HG03342 (cell line): ENCODE data around the gene TBC1D21.
"Not testable (repeated sequence)": the region's sequence is repeated elsewhere in the genome, so short reads cannot be mapped to it uniquely, and the experiment has no call there.

Experiments
- ATAC-seq: cut with Tn5 transposase; IDR thresholded peaks from one replicate; pipeline ENCODE4 v1.9.1; 2021; ENCODE audit warnings: mild to moderate bottlenecking, moderate library complexity; ENCODE audit not compliant: unreplicated experiment

Gene TBC1D21

DNA sequence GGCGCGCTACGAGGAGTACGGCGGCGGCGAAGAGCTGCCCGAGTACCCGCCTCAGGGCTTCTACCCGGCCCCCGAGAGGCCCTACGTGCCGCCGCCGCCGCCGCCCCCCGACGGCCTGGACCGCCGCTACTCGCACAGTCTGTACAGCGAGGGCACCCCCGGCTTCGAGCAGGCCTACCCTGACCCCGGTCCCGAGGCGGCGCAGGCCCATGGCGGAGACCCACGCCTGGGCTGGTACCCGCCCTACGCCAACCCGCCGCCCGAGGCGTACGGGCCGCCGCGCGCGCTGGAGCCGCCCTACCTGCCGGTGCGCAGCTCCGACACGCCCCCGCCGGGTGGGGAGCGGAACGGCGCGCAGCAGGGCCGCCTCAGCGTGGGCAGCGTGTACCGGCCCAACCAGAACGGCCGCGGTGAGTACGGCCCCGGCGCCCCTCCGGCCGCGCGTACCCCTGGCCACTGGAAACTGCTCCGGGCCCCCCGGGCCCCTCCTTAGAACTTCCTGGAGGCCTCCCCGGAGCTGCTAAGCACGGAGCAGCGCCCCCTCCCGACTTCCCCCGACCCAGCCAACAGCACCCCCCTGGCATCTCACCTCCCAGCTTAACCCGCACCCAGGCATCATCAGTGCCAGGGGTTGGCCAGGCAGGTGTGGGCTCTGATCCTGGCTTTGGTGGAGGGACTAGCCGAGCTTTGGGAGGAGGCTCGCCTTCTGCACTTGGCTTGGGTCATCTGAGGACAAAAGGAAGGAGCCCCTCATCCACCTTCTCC, 54.3 kb downstream of the TBC1D21 start:
- ATAC-seq, result no peak

DNA sequence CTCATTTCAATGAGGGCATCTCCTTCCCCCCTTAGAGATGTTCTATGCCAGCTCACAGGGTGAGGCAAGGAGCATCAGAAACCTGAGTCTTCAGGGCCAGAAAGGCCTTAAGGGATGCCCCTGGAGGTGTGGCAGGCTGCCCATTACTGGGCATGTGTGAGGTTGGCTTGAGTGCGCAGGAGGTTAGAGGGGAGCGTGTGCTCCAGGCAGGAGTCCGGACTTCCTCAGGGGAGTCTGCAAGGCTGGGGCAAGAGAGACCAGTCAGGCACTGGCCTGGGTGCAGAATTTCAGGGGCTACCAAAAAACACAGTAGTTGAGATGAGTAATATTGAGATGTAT, 54.8 kb downstream of the TBC1D21 start:
- no peak for ATAC-seq

DNA sequence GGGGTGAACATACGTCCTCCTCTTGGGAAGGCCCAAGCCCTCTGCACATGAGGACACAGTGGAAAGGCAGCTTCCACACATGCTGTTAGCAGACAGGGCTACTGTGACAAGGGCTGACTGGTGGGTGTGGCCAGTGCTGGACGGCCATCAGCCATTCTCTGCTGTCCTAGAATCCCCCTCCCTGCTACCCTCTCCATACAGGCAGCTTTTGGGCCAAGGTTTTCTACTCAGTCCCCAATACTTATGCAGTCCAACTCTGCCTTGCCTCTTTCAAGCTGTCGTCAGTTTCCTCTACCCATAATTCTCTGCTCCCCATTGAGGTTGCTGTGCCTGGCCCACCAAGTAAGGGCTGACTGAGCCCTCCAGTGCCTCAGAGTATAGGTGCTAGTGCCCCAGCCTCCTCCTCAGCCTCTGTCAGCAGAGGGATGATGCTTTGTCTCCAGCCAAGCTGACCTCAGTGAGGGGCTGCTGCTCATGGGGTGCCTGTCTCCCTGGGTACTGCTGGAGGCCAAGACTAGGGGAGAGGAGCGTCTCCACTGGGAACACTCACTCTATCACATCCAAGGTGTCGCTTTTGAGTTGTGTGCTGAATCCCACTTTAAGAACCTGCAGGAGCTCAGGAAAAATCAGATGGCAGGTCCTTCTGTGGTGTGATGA, 55.7 kb downstream of the TBC1D21 start:
- ATAC-seq, result no peak

DNA sequence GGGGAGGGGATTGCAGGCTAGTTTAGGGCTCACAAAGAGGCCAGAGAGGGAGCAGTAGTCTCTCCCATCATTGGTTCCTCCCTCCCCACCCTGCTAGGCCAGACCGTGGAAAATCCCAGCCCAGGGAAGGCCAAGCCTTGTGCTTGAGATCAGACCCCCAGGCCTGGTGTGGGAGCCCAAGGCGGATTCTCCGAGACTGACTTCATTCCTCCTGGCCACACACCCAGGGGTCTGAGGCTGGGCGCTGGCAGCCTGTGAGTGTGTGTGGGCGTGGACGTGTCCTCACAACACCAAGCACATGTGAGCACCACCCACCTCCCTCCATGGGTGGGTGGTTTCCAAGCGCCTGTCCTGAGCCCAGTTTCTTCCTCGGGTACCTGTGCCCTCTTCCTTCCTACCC, 57.0 kb downstream of the TBC1D21 start:
- no peak for ATAC-seq

DNA sequence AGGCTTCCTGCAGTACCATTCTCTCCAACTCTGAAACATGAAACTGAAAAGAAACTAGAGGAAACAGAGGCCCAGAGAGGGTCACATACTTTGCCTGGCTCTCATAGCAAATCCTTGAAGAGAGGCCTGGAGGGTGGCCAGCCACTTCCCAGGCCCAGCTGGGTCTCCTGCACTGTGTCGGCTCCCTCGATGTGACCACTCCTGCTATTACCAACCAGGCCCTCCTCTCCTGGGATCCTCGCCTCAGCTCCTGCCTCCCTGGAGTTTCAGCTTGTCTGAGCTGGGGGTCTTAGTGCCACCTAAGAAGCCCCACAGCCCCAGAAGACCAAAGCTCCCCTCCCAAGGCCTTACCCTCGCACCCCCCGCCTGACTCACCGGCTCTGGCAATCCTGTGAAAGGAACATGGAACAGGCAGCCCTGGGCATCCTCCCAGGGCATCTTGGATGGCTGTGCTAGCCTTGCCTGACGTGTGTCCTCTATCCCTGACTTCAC, 57.5 kb downstream of the TBC1D21 start:
- ATAC-seq, result no peak

DNA sequence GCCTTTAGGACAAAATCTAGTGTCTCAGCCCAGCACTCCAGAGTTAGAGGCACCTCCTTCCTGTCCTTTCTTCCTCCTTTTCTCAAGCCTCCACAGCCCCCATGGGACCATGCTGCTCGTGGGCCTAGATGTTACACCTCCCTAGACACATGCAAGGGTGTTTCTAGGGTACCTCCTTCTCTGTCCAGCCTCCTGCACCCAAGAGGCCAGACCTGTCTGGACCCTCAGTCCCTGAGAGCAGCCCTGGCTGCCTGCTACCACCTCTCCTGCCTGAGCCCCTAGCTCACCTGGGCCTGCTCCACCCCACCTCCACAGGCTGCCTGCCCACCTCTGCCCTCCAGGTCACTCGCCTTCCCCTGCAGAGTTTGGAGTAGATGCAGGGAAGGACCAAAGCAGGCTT, 58.1 kb downstream of the TBC1D21 start:
- no peak for ATAC-seq

DNA sequence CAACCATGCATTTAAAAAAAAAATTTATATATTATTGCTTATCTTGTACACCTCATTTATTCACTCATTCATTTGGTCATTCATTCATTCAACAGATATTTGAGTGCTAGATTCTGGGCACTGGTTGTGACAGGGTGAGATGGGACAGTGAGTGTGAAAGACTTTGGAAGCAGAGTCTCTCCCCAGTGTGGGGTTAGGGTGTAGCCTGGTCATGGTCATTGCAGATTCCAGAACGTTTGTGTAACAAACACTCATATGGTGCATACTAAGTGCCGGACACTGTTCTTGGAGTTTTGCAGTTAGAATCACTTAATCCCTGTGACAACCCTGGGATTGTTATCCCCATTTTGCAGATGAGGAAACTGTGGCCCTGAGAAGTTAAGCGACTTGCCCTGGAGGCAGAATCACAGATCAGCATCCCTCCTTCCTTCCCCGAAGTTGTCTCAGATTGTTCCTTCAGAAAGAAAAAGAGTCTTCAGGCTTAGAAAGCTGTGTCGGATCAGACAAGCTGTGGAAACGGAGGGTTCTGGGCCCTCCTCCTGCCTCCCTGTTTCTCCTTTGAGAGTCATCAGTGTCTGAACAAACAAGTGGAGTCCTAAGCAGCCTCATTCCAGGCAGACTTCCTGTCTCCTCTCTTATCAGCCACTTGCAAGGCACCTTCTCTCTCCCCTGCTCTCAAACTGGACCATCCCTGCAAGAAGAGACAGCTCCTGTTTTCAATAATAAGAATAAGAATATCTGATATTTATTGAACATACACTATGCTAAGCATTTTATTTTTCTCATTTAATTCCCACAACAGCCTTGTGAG, 59.2 kb downstream of the TBC1D21 start:
- no peak for ATAC-seq

DNA sequence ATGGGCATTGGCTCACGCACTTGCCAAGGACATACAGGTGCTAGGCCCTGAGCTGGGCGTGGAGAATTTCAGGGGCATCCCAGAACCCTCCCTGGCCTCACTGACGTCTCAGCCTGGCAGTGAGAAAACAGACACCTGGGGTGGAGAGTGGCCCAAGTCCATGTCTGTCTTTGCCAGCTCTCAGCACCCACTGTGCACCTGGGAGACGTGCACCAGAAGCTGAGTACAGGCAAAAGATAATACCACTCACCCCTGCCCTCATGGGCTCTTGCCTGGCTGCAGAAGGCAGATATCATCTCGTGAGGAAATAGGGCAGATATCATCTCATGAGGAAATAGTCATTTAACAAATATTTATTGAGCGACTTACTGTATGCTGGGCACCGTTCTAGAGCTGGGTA, 60.9 kb downstream of the TBC1D21 start:
- no peak for ATAC-seq

DNA sequence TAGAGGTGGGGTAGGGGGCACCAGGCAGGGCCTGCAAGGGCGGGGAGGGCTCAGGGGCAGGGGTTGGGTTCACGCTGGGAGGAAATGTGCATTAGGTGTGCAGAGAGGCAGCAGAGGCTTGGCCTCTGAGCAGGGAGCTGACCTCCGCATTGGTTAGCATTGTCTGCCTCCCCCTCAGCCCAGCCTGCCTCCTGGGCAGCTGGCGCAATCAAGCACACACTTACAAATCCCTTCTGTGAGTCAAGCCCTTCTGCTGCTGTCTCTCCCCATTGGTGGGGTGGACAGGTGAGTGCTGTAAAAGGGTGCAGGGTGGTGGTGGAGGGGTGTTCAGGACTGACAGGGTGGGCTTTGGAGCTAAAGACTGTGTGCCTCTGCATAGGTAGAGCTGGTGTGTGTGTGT, 62.2 kb downstream of the TBC1D21 start:
- ATAC-seq, result no peak

DNA sequence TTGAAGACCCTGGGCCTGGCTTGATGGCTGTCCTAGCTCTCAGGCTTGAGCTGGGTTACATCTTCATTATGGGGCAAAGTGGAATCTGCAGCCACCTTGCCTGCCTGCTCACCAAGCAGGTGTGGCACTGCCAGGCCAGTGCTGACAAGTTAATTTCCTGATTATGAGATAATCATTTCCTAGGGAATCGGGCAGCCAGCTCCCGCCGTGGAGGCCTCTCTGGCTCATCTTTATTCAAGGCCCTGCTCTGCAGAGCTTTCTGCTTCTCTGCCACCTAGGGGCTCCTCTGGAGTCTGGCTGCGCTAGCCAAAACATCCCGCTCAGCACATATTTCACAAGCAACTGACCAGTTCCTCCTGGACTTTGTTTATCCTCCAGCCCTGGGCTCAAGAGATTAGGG, 62.8 kb downstream of the TBC1D21 start:
- ATAC-seq, result no peak

DNA sequence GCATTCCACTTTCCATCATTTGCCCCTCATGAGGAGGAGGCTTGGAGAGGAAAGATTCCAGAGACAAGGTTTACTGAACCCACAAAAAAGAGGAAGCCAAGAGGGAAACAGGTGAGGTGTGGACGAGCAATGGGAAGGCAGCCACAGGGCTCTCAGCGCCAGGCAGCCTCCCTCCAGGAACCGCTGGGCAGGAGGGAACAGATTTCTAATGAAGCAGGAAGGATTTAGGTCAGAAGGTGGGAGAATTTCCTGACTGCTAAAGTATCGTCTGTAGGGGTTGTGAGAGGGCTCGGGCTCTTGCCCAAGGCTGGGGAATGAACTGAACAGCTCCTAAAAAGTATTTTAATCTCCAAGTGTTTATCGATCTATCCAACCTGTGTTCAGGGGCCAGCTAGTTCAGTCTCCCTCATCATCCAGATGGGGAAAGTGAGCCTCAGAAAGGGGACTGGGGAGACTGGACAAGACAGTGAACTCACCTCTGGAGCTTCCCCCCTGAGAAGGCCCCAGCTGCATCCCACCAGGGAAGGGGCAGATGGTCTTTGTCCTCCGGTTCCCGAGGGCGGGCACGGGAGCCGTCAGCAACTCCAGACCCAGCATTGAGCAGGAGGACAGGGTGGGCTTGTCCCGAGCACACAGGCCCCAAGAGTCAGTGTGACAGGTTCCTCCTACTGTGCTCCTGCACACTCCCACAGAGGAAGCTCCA, 63.4 kb downstream of the TBC1D21 start:
- no peak for ATAC-seq

DNA sequence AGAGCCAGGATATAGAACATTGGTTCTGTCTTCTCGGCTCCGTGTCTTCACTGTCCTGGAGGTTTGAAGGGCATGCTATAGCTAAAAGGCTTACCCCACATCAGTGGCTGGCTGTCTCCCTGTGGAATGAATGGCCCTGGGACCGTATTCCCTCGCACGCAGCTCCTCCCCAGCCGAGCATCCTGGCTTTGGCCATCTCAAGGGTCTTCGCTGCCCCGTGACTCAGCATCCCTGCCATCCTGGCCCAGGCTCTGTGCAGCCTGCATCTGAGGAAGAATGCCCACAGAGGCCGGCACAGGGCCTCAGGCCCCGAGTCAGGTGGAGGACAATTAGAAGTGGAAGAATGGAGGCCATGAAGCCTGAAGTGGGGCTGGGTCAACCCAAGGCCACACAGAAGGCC, 63.9 kb downstream of the TBC1D21 start:
- ATAC-seq, result no peak

DNA sequence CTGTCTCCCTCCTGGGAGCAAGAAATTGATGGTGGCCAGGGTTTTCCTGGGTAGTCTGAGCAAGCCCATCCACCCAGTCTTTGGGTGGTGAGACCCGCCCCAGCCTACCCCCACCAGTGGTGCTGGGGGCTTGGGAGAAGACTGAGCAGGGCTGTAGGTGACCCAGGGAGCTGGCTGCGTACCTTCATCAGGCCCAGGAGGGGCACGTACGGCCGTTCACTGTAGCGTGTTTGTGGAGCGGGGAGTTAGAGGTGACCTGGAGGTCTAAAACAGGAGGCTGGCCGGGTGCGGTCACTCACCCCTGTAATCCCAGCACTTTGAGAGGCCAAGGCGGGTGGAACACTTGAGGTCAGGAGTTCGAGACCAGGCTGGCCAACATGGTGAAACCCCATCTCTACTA, 64.4 kb downstream of the TBC1D21 start:
- ATAC-seq, result no peak

DNA sequence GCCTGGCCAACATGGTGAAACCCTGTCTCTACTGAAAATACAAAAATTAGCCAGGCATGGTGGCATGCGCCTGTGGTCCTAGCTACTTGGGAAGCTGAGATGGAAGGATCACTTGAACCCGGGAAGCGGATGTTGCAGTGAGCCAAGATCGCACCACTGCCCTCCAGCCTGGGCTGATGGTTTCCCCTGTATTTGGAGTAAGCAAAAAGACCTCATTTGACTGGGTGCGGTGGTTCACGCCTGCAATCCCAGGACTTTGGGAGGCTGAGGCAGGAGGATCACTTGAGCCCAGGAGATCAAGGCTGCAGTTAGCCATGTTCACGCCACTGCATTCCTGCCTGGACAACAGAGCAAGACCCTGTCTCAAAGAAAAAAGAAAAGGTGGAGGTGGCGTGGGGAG, 65.2 kb downstream of the TBC1D21 start:
- not testable (repeated sequence) for ATAC-seq
